Measurements from ENCODE around the gene WARS2.

WARS2 gene

DNA sequence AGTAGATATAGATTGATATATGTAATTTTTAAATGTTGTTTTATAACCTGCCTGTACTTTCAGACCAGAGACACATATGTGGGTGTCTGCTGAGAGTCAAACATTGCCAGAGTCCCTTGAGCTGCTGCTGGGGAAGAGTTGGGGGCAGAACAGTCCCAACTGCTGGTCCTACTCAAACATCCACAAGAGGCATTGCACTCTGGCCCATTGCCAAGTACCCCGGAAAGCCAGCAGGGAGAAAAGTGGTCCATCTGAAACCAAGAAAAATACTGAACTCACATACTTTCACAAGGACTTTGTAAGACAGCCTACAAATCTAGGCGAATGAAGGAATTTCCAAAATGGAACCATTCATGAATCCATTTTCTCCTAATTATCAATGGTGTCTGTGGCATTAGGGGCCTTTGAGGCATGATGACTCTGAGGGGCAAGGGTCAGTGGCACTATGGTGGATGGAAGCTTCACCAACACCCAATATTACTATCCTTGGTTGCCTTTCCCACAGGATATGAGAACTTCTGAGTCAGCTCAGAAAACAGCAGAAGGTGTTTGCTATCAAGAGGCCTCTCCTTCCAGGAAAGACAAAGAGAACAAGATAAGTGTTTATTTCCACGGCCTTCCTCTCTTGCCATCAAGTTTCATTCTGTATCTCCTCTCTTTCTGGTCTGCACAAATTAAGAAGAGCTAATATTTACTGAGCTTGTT is 145.0 kb downstream of the WARS2 start:
- no peak for DNase-seq

DNA sequence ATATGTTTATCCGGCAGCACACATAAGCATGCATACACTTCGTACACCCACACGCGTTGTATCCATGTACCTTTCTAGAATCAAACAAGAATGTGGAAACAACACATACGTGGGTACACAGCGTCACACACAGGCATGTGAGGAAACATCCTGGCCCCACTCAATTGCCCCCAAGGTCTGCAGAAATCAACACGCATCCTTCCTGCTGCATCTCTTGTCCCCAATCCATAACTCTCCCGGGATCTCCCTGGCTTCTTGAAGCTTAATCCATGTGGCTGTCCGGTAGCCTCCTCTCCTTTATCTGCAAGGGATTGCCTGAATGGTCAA is 146.8 kb downstream of the WARS2 start:
- DNase-seq, result no peak

DNA sequence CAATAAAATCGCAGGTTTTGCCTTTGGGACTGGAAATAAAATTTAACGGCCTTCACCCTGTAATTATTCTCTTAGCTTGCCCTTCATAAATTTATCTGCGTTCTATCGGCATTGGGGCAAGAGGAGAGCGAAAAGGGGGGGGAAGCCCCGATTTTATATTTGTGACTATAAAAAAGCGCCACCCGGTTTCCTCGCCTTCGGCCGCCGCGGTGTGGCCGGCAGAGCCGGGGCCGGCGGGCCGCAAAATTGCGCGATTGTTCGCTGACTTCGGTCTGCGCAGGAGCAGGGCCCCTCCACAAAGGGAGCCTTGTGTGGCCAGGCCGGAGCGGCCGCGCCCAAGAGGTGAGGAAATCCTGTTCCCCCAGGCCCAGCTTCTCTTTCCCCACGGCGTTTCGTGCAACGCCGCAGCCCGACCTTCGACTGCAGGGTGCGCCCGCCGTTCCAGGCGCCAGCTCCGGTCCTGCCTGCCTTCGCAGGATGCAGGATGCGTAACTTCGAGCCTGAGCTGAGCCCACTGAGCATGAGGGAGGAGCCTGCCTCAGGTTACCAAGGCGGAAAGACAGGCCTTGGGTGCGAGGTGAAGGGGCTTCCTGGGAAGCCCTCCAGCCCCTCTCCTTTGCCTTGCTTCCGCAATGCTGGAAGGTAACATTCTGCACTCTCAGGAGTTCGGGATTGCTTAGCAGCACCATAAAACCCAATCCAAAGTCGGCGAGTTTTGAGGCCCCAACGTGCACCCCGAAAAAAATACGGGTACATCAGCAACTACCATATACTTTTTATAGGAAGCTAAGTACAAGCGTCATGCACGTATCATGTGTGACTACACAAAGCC is 147.4 kb downstream of the WARS2 start:
- DNase-seq, result no peak

DNA sequence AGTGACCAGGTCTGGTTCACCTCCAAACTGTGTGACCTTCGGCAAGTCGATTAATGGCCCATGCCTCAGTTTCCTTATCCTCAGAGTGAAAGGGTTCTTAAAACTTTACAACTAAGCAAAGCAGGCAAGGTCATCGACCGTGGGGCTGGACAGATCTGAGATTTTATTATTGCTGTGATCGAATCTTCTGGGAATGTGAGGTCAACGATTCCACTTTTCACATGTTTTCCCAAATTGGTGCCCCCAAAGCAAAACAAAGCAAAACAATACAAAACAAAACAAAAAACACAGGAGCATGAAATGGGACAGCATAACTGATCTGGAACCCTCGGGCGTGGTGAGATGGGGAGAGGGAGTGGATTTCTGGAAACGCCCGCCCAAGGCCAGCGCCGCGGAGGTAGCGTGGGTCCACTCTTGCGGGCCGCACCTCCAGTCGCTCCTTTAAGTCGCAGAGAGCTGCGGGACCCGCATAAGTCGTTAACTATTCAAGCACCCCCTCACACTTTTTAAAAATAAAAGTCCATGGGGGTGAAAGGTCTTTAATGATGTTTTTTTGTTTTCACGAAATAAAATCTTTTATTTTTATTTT is 148.1 kb downstream of the WARS2 start:
- no peak for DNase-seq

DNA sequence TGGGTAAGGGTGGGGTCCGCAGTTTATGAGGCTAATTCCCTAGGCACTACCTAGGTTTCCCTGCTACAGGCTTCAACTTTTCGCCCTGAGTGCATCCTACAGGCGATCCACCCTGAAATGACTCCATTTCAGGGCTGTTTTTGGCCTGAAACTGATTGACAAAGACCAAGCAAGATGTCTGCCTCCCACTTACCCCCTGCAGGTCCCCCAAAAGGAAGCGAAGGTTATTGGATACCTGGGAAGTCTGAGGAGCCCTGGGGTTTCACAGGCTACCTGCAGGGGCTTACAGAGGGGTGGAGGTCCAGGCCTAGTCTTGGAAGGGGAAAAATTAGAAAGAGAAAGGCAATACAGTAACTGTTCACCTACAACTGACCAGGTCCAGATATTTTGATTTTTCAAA is 149.0 kb downstream of the WARS2 start:
- no peak for DNase-seq

DNA sequence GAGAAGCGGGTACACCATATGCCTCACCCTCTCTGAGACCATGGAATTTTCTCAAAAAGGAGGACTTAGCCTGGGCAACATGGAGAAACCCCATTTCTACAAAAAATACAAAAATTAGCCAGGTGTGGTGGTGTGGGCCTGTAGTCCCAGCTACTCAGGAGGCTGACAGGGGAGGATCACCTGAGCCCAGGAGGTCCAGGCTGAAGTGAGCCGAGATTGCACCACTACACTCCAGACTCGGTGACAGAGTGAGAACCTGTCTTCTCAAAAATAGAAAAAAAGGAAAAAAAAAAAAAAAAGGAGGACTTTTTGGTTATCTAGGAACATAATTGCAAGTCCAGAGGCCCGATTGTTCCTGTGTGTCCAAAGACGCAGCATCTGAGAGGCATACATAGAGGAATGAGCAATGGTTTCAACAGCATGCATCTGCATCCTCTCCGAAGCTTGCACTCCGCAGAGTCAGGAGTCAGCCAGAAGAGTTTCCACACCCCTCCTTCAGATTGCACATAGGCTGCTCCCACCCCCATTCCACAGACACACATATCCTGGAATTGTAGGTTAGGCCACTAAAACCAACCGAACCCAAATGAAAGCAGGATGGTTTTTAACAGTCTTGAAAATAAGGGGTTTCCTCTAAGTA is 149.8 kb downstream of the WARS2 start:
- no peak for DNase-seq

DNA sequence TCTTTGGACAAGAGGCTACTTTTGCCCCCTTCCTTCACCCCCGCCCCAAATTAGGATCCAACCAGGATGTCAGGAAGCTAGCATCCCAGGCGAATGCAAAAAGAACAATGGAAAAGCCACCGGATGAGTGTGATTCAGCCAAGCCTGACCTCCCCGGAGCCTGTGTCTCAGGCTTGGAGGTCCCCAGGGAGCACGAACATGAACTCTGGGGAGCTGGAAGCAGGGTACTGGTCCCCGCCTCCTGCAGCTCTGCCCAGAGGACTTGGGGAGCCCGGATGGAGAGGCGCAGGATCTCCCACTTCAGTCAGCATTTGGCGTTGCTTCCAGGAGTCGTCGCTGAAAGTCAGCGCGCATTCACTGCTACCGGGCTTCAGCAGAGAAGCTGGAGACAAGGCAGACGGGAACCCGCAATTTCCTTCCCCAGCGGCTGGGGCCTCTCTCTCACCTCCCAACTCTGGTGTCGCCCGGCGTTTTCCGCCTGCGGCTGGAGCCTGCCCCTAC is 150.5 kb downstream of the WARS2 start:
- no peak for DNase-seq

DNA sequence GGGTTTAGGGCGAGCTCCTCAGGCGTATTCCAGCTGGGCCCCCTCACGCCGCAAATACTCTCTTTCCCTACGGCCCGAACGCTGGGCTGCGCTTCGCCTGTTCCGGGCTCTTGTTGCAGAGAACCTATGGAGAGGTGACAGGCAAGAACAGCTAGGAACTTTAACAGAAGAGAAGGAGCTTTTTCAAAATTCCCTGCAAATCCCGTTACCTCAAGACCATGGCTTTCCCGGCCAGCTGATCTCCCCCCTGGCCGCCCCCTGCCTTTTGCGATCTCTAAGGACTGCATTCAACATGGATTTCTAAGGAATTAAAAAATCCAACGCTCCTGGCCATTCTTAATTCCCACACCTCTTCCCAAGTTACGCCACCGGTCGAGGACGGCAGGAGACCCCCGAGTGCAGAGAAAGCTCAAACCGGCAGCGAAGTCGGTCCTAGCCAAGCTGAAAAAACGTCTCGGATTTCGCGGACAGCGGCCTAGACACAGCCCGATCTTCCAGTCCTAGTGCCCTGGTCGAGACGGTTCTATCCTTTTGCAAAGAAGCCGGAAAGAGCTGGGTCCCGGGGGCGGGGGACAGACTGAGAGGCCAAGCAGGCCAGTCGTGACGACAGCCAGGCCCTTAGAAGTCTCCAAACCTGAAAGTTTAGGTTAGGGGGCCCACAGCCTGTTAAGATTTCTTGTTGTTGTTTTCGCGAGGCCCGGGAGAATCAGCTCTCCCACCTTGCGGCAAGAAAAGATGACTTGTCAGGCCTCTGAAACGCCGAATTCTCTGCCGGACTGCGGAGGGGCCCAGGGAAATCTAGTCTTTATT is 151.2 kb downstream of the WARS2 start:
- no peak for DNase-seq

DNA sequence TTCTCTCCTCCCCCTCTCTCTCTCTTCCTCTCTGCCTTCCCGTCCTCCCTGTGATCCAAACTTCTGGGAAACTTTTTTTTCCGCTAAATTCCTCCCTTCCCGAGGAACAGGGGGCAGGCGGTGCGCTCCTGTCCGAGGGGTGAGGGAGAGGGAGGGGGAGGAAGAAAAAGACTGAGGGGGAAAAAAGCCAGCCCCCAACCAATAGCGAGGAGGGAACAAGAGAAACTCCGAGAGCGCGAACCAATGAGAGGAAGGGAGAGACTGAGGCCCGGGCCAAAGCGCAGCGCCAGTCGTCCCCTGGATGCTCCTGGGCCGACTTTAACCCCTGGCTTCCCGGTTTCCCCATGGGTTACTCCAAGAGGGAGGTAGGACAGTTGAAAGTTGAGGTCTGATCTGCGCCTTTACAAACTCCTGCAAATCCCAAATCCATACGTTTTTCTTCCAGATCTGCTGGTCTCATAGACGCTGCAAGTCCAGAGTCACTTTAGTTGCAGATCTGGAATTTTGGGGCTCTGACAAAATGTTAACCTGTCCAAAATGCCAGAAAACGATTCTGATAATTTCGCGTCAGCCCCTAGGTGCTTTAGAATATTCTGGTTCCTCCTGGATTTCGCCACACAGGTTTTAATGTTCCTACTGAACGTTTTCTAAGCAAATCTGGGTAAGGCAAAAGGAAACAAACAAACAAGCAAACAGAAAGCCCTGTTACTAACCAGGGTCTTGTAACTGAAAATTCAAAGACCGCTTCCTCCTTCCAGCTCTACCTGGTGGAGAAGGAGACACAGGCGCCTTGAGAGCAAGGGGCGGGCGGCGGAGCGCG is 152.1 kb downstream of the WARS2 start, which contains the start of gene TBX15:
TSS of gene TBX15 (minus strand) at position 158 of the 820 bp plus-strand sequence. CDS start 548 bp downstream, outside the sequence.
- no peak for DNase-seq

DNA sequence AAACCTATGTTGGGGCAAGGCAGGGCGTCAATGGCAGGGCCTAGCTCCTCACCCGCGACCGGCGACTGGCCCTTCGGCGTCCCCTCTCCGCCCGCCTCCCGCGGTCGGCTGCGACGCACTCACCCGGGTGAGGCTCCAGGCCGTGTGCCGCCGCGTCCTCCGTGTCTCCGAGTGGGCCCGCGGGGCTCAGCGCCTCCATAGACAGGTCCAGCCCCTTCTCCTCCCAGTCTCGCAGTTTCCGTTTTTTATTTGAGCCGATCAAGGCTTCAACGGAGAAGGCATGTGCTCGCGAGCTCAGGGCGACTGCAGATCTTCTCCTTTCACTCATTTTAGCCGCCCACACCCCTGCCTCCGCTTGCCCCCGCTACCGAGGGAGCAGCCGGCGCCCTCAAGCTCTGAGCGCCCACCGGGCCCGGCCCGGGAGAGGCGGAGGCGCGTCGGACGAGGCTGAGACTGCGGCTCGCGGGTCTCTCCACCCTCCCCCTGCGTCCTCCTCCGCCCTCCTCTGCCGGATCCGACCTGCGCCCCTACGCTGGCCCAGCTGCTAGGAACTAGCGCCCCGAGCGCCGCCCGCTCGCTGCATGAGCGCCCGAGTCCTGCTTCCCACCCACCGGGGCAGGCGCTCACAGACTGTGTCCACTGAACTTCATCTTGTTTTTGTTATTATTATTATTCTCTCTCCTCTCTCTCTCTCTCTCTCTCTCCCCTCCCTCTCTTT is 152.8 kb downstream of the WARS2 start:
- DNase-seq, result peak; percentile 15

DNA sequence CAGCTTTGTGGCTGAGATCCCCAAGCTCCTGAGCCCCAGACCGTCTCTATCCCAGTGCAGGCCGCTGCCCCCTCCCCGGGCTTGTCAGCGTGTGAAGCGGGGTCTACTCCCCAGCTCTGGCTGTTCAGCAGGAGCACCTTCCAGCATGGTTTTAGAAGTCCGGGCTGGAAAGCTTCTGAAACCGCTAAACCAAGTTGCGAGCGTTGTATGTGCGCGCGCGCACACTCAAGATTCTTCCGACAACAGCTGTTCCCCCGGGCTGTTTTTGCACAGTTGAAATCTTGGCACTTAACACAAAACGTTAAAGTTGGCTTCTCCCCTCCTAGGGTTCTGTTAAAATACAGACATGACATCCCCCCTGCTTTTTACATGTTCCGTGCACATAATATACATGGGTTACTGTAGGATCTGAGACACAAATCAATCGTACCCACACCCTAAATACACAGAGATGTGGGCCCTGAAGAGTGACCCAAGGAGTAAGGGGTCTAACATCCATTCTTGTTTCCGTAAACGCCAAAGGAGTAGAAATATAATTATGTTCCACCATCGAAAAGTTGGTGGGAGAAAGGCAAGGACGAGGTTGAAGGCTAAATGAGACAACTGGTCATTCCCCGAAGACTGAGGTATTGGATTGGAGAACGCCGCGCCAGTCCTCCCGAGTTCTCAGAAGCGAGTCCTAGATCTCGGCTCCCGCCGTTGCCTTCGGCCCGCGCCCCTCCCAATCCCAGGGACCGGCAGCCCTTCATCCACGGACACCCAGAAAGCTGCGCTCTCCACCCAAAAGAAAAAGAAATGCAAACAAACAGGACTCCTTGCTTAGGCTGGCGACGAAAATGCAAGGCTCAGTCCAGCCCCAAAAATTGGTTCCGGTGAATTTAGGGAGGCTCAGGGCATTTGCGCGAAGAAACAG is 153.6 kb downstream of the WARS2 start:
- no peak for DNase-seq

DNA sequence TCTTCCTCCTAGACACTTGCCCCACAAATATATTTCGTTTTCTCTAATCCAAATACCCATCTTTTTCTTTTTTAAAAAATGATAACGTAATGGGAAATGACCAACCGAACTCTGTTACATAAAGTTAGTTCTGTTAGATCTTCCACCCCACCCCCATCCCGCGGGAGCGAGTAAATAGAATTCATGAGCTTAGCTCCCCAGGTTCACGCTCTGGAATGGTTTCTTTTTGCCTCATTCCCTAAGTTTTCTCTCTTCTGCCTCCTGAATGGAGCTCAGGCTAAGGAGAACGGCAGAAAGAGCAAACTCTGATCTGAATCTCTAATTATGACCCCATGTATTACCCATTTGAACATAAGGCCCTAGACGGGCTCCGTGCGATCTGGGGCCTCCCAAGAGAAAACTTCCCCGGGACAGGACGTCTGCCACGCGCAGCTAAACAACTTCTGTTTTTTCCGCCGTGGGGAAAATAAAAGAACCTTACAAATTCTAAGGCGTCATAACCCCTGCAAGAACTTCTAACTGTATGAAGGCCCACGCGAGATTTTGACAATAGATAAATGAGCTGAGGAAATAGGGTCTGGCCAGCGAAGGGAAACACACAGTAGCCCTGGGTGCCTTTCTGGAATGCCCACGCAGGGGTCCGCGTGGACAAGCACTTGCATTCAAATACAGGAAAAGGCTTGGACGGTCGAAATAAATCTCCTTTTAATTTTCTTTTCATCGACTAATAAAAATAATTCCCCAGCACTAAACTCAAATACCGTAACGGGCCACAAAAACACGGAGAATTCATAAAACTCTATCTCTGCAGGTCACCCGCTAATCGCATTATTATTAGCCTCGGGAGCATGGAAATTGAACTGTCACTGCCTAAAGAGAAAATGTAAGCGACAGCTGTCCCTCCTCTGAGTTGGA is 154.6 kb downstream of the WARS2 start:
- DNase-seq, result no peak

DNA sequence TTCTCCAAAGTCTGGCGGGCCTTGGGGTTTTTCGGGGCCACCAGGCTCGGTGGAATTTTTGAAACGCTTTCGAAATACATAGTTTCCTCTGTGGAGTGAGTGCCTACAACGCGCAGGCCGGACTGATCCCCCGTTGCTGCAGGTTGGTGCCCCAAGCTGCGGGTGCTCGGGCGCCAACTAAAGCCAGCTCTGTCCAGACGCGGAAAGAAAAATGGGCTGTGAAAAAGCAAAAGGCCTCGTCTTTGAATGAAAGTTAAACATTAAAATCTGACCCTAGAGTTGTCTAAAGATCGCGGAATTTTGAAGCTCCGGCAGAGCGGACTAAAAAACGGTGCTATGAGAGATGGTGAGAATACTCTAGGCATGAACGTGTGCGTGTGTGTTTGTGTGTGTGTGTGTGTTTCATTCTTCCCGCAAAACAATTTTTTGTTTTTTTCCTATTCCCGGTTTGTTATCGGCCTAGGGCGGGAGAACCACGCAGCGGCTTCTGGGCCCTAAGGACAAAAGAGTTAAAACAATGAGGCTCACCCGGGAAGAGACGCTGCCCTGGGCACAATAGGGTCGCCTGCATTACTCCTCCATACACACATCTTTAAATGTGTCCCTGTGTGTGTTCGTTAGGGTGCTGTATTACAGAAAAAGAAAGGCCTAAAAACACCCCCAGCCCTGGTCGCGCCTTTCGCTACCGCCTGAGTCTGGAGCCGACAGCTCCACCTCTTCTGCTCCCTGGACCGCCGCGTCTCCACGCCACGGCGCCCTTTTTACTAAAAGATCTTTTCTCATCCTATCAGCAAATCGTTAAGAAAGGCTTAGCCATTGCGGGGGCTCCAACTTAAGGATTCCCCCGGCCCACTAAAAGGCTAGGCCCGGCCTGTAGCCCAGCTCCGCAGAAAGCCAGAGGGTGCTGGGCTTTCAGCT is 155.5 kb downstream of the WARS2 start:
- peak; percentile 31 for DNase-seq

DNA sequence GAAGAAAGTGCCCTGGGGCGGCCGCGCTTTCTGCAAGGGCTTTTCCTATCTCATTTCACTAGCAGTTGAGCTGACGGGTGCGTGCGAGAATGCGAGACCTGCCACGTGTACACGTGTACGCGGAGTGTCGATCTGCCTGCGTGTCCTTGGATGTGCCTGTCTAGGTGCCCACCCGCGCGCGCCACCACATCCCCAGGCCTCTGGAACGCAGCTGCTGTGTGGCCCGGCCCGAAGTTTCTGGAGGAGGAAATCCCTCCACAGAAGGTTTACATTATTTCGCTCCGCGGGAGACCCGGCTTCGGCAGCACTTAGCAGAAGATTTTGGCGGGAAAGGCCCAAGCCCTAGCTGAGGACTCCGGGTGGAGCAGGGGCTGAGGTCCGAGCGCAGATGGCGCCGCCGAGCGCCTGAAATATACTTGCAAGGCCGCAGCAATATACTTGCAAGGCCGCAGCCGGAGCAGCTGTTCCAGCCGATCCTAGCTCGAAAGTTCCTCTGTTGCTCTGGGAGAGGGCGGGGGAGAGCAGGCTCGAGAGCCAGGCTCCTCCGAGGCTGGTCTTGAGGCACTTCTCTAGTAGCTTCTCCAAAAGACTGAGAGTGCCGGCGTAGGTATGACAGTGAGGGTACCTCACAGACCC is 156.2 kb downstream of the WARS2 start:
- DNase-seq, result no peak

DNA sequence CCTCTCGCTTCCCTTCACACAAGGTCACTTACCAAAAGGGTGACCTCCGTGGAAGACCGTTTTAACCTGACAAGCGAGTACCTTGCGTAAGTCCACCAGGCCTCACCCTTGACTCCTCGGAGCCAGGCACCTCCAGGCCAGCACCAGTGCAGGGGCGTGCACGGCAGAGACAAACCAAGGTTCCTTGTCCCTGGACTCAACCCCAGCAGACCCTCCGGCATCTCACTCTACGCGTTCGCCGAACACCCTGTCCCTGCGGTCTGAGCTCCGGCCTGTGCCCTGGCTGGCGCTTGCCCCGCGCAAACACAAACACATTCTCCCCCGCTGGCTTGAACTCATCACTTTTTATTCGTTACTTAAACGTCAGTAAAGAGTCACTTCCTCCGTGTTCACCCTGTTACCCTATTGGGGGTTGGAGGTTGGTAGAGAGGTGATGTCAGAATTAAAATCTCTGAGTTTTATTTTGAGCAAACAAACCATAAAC is 156.9 kb downstream of the WARS2 start:
- no peak for DNase-seq

DNA sequence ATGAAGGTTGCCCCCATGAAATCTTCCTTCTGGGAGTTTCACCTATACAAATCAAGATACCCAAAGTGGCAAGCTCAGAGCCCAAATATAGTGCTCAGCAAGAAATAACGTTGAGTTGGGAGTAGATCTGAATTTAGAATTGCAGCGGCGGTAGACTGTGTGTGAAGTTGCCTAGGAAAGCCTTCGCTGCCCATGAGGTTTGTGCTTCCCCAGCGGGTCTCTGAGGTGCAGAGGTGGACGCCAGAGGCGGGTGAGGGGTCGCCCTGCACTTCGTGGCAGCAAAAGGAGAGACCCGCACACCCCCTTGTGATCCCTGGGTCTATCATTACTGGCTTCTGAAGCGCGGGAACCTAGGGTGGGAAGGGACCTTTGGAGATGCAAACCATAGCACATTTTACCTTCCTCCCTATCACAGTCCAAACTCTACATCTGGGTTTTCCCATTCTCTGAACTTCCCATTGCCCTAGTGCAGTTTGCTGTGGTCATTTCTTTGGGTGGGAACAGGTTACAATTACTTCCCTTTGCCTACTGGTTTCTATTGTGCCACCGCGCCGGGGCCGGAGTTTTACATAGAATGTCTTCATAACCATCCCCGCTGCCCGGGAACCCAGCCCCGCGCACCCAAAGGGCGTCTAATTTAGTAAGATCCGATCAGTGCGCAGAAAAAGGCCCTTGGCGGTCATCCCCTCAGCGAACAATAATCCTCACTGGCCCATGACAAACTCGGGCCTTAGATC is 157.5 kb downstream of the WARS2 start:
- no peak for DNase-seq

Data from activated CD4-positive, alpha-beta T cell treated with anti-CD3 and anti-CD28 coated beads for 48 hours (primary cell).